ENCODE data around the gene NLRP7. TPM values are rescaled to one million over a fixed set of nuclear protein-coding genes. Genes with fewer than 3 reads are reported as not detected.
A peak's percentile ranks its signal among the peaks of the same experiment; 100 is the strongest.

Gene NLRP7
- total and polyA plus RNA-seq, 2 of the 4 experiments (the other 2 are of a cell fraction): not detected

DNA sequence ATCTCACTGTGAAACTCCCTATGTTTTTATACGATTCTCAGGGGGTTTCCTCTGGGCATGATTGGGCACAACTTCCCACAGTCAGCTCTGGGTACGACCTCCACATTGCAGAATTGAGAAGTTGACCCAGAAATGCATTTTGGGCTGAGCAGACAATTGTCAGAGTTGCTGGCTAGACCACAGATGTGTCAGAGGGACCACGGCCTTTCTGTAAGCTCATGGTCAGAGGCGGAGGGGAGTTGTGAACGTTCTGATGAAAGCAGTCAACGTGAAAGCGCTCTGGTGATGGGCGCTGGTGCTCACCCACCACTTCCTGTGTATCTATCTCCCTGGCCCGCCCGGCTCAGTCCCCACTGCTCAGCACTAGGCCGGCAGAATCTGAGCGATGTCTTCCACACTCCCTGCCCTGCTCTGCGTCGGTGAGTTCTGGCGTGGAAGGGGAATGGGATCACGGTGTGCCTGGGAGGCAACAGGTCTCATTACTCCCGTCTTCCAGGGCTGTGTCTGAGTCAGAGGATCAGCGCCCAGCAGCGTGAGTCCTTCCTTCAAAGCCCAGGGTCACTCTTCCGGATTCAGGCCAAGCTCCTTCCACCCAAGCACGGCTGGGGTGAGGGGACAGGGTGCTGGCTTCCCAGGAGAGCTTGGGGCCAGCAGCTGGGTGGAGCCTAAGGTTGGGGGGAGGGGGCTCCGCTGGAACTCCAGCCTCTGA is 41.4 kb downstream of the NLRP7 start, which contains the start of gene NCR1:
NCR1 (plus strand) TSS at position 346 of the 709 bp plus-strand sequence; CDS start at position 386, 40 bp downstream.
- Histone ChIP-seq H3K4me2 (ENCODE audit: low read depth, low read length) (no peak within 1 kb of the TSS), H4K91ac (ENCODE audit: insufficient read depth, low read depth, low read length) (no peak within 1 kb of the TSS), H2AK9ac (replicated peaks; ENCODE audit: low read depth, low read length, poor library complexity) (no peak within 1 kb of the TSS), H2BK120ac (ENCODE audit: low read depth, low read length) (no peak within 1 kb of the TSS), H3K56ac (ENCODE audit: extremely low read depth, insufficient read depth, low read length) (no peak within 1 kb of the TSS), H3K23ac (ENCODE audit: low read depth, low read length) (no peak within 1 kb of the TSS), H3K27me3 (ENCODE audit: control insufficient read depth, insufficient read depth, low read length) (no peaks in the 10 kb centered on the region), H2AFZ (replicated peaks; ENCODE audit: low read length, poor library complexity) (peak within 1 kb of the TSS; percentile 32), H2BK20ac (ENCODE audit: low read depth, low read length) (no peak within 1 kb of the TSS), H3K36me3 (ENCODE audit: control insufficient read depth, insufficient read depth, low read length) (no peaks in the 10 kb centered on the region), H3K9me1 (ENCODE audit: insufficient read depth, low read length) (no peaks in the 10 kb centered on the region), H3K79me1 (ENCODE audit: low read depth in 1 of 2, low read length in 2 of 2) (no peaks in the 10 kb centered on the region), H2BK5ac (ENCODE audit: low read depth, low read length, poor library complexity, severe bottlenecking) (no peak within 1 kb of the TSS), H3K9ac (ENCODE audit: low read depth, low read length) (no peak within 1 kb of the TSS), H3K18ac (ENCODE audit: low read depth, low read length) (no peak within 1 kb of the TSS), H3K9me3 (ENCODE audit: control insufficient read depth, insufficient read depth, low read length) (peaks cover 19% of the 10 kb centered on the region), H3K14ac (replicated peaks; ENCODE audit: low read depth, low read length) (no peak within 1 kb of the TSS), H4K8ac (ENCODE audit: low read depth in 2 of 2, low read length in 2 of 2) (no peak within 1 kb of the TSS), H3K4me3 (ENCODE audit: insufficient read depth, low read depth, low read length) (no peak within 1 kb of the TSS), H2AK5ac (ENCODE audit: low read depth, low read length) (no peak within 1 kb of the TSS), H4K5ac (ENCODE audit: low read depth, low read length) (no peak within 1 kb of the TSS), H3K4ac (ENCODE audit: low read depth, low read length) (no peak within 1 kb of the TSS), H4K20me1 (ENCODE audit: insufficient read depth, low read length) (no peaks in the 10 kb centered on the region), H2BK15ac (ENCODE audit: low read depth, low read length) (no peak within 1 kb of the TSS), H3K4me1 (ENCODE audit: control insufficient read depth, insufficient read depth, low read length) (no peaks in the 10 kb centered on the region), H3K27ac (ENCODE audit: insufficient read depth, low read length) (no peak within 1 kb of the TSS)
- dilution Hi-C loops (cut with HindIII; ENCODE audit: low sequenced_read_pairs, unreplicated experiment) (no loop called here), intact Hi-C loops (cut with micrococcal nuclease) (no loop called here), in situ Hi-C loops (cut with MboI; ENCODE audit: low sequenced_read_pairs) (no loop called here)
- no TSS peak for BruUV-seq (replicated peaks)
- 0% methylated on average over 1 of the region's 22 CpGs; no CpG with 5 or more reads in 1 of the 2 experiments for WGBS, 2 experiments (ENCODE audit: extremely low coverage in 2 of 2, insufficient read length in 1 of 2)
- ChIA-PET POLR2A (ENCODE audit: unreplicated experiment) (no interaction called here), CTCF (no interaction called here)
- DNase-seq: no peak
- no peak for TF ChIP-seq BHLHE40 (IDR thresholded peaks at IDR 0.05; ENCODE audit: low read depth, low read length)
- TF ChIP-seq RFX5 (IDR thresholded peaks at IDR 0.05; ENCODE audit: low read depth, low read length): no peak
- TF ChIP-seq, protein P1, sequence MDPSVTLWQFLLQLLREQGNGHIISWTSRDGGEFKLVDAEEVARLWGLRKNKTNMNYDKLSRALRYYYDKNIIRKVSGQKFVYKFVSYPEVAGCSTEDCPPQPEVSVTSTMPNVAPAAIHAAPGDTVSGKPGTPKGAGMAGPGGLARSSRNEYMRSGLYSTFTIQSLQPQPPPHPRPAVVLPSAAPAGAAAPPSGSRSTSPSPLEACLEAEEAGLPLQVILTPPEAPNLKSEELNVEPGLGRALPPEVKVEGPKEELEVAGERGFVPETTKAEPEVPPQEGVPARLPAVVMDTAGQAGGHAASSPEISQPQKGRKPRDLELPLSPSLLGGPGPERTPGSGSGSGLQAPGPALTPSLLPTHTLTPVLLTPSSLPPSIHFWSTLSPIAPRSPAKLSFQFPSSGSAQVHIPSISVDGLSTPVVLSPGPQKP (IDR thresholded peaks at IDR 0.05; ENCODE audit: borderline replicate concordance, low read depth, low read length): no peak
- no peak for TF ChIP-seq MXI1 (IDR thresholded peaks at IDR 0.05; ENCODE audit: borderline replicate concordance, low read depth, low read length)
- TF ChIP-seq RCOR1 (IDR thresholded peaks at IDR 0.05; ENCODE audit: insufficient replicate concordance, low read length): no peak
- TF ChIP-seq POLR2A (IDR thresholded peaks at IDR 0.05; ENCODE audit: low read depth, low read length): no peak
- TF ChIP-seq FOS (IDR thresholded peaks at IDR 0.05; ENCODE audit: low read depth, low read length): no peak
- no peak for TF ChIP-seq CEBPB (IDR thresholded peaks at IDR 0.05; ENCODE audit: low read depth, low read length)
- no peak for TF ChIP-seq MAZ (IDR thresholded peaks at IDR 0.05; ENCODE audit: borderline replicate concordance, low read depth, low read length)
- TF ChIP-seq MAFK (IDR thresholded peaks at IDR 0.05; ENCODE audit: low read depth, low read length): no peak
- no peak for TF ChIP-seq CHD1 (IDR thresholded peaks at IDR 0.05; ENCODE audit: low read depth, low read length)
- TF ChIP-seq SMC3 (IDR thresholded peaks at IDR 0.05; ENCODE audit: low read depth, low read length): no peak
- ATAC-seq (ENCODE audit: low read depth): no peak

All from IMR-90 (cell line).